Kidney (tissue), 14 donors: ENCODE data around the gene DUSP8. TPM values are rescaled to one million over a fixed set of nuclear protein-coding genes. Genes with fewer than 3 reads are reported as not detected.

Source experiments
- DNase-seq, 5 donors: peaks; one replicate each; pipeline ENCODE4 v3.0.0-alpha.2; 2013 to 2020
- FAIRE-seq: peaks from 2 replicates; lab custom pipeline; 2012; peaks lifted over from hg19 to GRCh38; lab: Jason Lieb, UNC
- H3K27ac ChIP-seq, 2 donors: one replicate each; pipeline ENCODE4 v1.7.0; 2013; ENCODE audit warnings: low read depth in 2 of 2, low read length in 2 of 2, inconsistent platforms in 1 of 2
- H3K27me3 ChIP-seq: one replicate; pipeline ENCODE4 v1.7.1; 2013; ENCODE audit warnings: low read length, inconsistent platforms; ENCODE audit not compliant: control insufficient read depth, insufficient read depth
- H3K36me3 ChIP-seq, 3 donors: one replicate each; pipeline versions ENCODE4 v1.7.0 to v1.7.1; 2013; ENCODE audit warnings: low read length in 3 of 3, control low read depth in 1 of 3, inconsistent platforms in 1 of 3; ENCODE audit not compliant: insufficient read depth in 3 of 3, control insufficient read depth in 2 of 3
- H3K4me1 ChIP-seq, 3 donors: one replicate each; pipeline versions ENCODE4 v1.7.0 to v1.7.1; 2013; ENCODE audit warnings: low read length in 3 of 3, inconsistent platforms in 1 of 3, low read depth in 1 of 3; ENCODE audit not compliant: control insufficient read depth in 2 of 3, insufficient read depth in 2 of 3
- H3K4me3 ChIP-seq, 3 donors: one replicate each; pipeline versions ENCODE4 v1.7.0 to v1.8.1; 2013; ENCODE audit warnings: low read length in 3 of 3, control low read depth in 1 of 3, inconsistent platforms in 1 of 3
- H3K9ac ChIP-seq, 3 donors: one replicate each; pipeline versions ENCODE4 v1.7.0 to v1.7.1; 2013; ENCODE audit warnings: low read length in 3 of 3, control low read depth in 1 of 3, inconsistent platforms in 1 of 3
- H3K9me3 ChIP-seq, 3 donors: one replicate each; pipeline versions ENCODE4 v1.7.0 to v1.7.1; 2013; ENCODE audit warnings: low read length in 3 of 3, control low read depth in 1 of 3, inconsistent platforms in 1 of 3; ENCODE audit not compliant: control insufficient read depth in 2 of 3, insufficient read depth in 1 of 3
- intact Hi-C: fragments of 100-400 bp; cut with DNase I; formaldehyde crosslinking; loops from one replicate; pipeline ENCODE4 v1.11.1; 2022
- polyA plus RNA-seq: library from polyadenylated mRNA; stranded (reverse); fragments of 350-450 nt; fragmentation: Illumina TruSeq; extraction: RNeasy Lipid Tissue Mini Kit (QIAGEN cat#74804); gene quantifications from one replicate; pipeline ENCODE4 v1.2.3, GENCODE V29; 2014; ENCODE audit warnings: low read depth, low replicate concordance; ENCODE audit not compliant: insufficient read depth
- total RNA-seq: library from RNA; stranded (reverse); fragmentation: NEBNext Ultra II Directional; extraction: Animal tissue kit (Norgen Biotek cat#: 25700); gene quantifications from one replicate; pipeline ENCODE4 v1.2.1, GENCODE V29; 2021
- TF ChIP-seq, protein P1 (sequence below): IDR thresholded peaks from 3 replicates; pipeline ENCODE4 v1.5.1; 2012; ENCODE audit warnings: mild to moderate bottlenecking, moderate library complexity, borderline replicate concordance; ENCODE audit not compliant: insufficient read depth; ENCODE audit errors: extremely low read depth
- donor health status: control.
- donor health status: control.
- donor health status: control.
- donor health status: control.
- donor health status: control.
- donor health status: DM: yes; HTN: yes; CAD: no.
- donor health status: Normal renal cell carcinoma (clear cell type).

The DUSP8 gene
- total and polyA plus RNA-seq, 2 donors from 2014 or later = 1.9 to 9.1 TPM

DNA sequence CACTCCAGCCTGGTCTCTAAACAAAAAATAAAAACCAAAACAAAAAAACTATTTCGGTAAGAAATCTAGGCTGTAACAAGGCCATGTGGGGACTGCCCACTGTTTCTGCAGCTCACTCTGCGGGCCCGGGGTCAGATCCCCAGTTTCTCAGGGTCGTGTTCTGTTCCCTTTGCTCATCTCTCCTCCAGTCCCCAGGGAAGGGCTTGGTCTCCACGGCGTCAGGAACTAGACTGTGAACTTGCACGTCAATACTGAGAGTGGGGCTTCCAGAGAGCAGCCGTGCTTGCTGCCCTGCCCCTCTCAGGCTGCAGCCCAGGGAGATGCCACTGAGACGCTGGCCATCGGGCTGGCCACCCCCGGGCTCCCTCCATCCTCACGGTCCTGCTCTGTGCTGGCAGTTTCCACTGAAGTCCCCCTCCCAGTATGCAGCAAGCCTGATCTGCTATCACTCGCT is 51.8 kb downstream of the DUSP8 start:
- no peak overlapping the region for H3K4me3 ChIP-seq
- peak in 1 of 5 donors; percentile 23 for DNase-seq
- no peaks in the 10 kb centered on the region for H3K27me3 ChIP-seq
- intact Hi-C loops = no loop called here
- H3K9me3 ChIP-seq = no peaks in the 10 kb centered on the region
- H3K9ac ChIP-seq = no peak overlapping the region
- TF ChIP-seq, protein P1, sequence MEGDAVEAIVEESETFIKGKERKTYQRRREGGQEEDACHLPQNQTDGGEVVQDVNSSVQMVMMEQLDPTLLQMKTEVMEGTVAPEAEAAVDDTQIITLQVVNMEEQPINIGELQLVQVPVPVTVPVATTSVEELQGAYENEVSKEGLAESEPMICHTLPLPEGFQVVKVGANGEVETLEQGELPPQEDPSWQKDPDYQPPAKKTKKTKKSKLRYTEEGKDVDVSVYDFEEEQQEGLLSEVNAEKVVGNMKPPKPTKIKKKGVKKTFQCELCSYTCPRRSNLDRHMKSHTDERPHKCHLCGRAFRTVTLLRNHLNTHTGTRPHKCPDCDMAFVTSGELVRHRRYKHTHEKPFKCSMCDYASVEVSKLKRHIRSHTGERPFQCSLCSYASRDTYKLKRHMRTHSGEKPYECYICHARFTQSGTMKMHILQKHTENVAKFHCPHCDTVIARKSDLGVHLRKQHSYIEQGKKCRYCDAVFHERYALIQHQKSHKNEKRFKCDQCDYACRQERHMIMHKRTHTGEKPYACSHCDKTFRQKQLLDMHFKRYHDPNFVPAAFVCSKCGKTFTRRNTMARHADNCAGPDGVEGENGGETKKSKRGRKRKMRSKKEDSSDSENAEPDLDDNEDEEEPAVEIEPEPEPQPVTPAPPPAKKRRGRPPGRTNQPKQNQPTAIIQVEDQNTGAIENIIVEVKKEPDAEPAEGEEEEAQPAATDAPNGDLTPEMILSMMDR = no peak
- H3K36me3 ChIP-seq = no peaks in the 10 kb centered on the region
- peaks cover 0 to 10% (median 0%) of the 10 kb centered on the region in 3 donors for H3K4me1 ChIP-seq
- no peak for FAIRE-seq
- no peak overlapping the region for H3K27ac ChIP-seq

DNA sequence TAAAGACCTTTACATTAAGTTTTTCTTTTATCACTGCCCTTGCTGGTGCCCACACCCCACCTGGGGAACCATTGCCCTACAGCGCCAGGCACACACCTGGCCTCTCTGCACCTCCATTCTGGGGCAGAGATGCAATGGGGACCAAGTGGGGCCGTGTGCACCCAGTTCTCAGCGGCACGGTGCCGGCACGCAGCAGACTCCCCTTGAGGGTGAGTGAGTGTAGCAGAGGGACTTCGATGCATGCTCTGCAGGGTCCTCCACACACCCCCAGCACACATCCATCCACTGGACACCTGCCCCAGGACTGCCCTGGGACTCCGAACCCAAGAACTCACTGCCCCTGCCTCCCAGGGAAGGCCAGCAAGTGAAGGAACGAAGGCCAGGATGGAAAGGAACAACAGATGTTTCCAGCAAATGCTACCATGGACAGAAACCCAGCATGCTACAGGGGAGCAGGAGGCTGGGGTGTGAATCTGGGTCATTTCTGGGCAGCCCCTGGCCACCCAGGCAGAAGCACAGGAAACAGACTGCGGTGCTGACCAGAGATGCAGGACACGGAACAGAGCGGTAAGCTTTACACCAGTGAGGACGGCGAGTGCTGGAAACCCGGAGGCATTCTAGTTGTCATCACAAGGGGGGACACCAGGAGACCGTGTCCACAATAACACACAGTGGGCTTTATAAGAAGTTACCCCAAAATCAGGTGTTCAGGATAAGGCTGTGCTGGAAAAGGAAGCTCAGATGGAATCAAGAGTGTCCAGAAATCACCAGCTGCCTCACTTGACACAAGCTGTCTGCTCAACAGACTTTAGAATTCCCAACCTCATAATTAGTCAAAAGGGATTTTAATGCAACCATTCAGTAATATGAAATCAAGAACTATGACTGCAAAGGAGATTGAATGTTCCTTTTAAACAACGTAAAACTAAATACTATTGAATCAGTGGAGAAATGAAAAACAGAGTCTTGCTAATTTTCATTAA is 52.8 kb downstream of the DUSP8 start:
- Histone ChIP-seq H3K27me3 (no peaks in the 10 kb centered on the region), H3K4me3 (no peak overlapping the region), H3K9me3 (no peaks in the 10 kb centered on the region), H3K27ac (no peak overlapping the region), H3K4me1 (peaks cover 0 to 18% (median 0%) of the 10 kb centered on the region in 3 donors), H3K36me3 (no peaks in the 10 kb centered on the region), H3K9ac (no peak overlapping the region)
- intact Hi-C loops = loop anchor here (5.0 kb wide), 1 partner anchor 317 kb away; no protein-coding TSS in a partner anchor
- TF ChIP-seq, protein P1 = no peak
- FAIRE-seq (no peak), DNase-seq (peak in 1 of 5 donors; percentile 41)

DNA sequence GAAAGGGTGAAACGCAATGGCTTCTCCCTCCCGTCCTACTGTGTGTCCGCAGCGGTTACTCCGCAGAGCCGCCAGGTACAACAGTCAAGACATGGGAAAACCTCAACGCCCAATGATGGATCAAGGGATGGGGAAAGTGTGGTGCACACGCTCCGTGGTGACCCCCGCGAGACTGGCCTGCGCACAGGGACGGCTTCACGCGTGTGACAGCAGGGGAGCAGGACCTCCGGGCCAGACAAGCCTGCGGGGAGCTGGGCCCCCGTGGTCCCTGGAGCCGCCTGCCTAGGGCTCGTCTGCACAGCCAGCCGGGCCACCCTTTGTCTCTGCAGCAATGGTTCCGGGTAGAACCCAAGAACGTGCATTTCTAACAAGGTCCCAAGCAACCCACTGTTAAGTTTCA is 53.8 kb downstream of the DUSP8 start:
- Histone ChIP-seq H3K27me3 (no peaks in the 10 kb centered on the region), H3K9ac (no peak overlapping the region), H3K36me3 (no peaks in the 10 kb centered on the region), H3K4me1 (peaks cover 0 to 24% (median 0%) of the 10 kb centered on the region in 3 donors), H3K9me3 (no peaks in the 10 kb centered on the region), H3K27ac (no peak overlapping the region), H3K4me3 (no peak overlapping the region)
- DNase-seq = peak in 2 of 5 donors; percentile 26 to 43
- TF ChIP-seq, protein P1 = no peak
- intact Hi-C loops = loop anchor here (5.0 kb wide), 1 partner anchor 316 kb away; no protein-coding TSS in a partner anchor
- FAIRE-seq = no peak
